Measurements from ENCODE around the gene TPST1.
"Not testable (repeated sequence)": the region's sequence is repeated elsewhere in the genome, so short reads cannot be mapped to it uniquely, and the experiment has no call there.

TPST1 gene

GRCh38 chr7:66331883-66332282 lies 126.7 kb downstream of the TPST1 start:
- DNase-seq (ENCODE audit: low read depth in 2 of 2) = no peak

GRCh38 chr7:66333443-66333842 lies 128.3 kb downstream of the TPST1 start:
- DNase-seq (ENCODE audit: low read depth in 2 of 2) = no peak

- DNase-seq (ENCODE audit: low read depth in 2 of 2) = no peak
These were observed 130.2 kb downstream of the TPST1 start for GRCh38 chr7:66335318-66335717.

- DNase-seq (ENCODE audit: low read depth in 2 of 2) = no peak
These were observed 131.6 kb downstream of the TPST1 start for GRCh38 chr7:66336760-66337159.

- no peak for DNase-seq (ENCODE audit: low read depth in 2 of 2)
These were observed 134.0 kb downstream of the TPST1 start for GRCh38 chr7:66339141-66339540.

- DNase-seq (ENCODE audit: low read depth in 2 of 2) = no peak
These were observed 139.0 kb downstream of the TPST1 start for GRCh38 chr7:66344166-66344565.

- DNase-seq (ENCODE audit: low read depth in 2 of 2) = no peak
These were observed 143.4 kb downstream of the TPST1 start for GRCh38 chr7:66348531-66348930.

GRCh38 chr7:66348959-66349358 lies 143.8 kb downstream of the TPST1 start:
- no peak for DNase-seq (ENCODE audit: low read depth in 2 of 2)

GRCh38 chr7:66352071-66352470 lies 146.9 kb downstream of the TPST1 start:
- no peak for DNase-seq (ENCODE audit: low read depth in 2 of 2)

GRCh38 chr7:66353547-66353946 lies 148.4 kb downstream of the TPST1 start:
- no peak for DNase-seq (ENCODE audit: low read depth in 2 of 2)

- DNase-seq (ENCODE audit: low read depth in 2 of 2) = no peak
These were observed 150.6 kb downstream of the TPST1 start for GRCh38 chr7:66355756-66356155.

- no peak for DNase-seq (ENCODE audit: low read depth in 2 of 2)
These were observed 151.2 kb downstream of the TPST1 start for GRCh38 chr7:66356277-66356721.

GRCh38 chr7:66357087-66357486 lies 152.0 kb downstream of the TPST1 start:
- DNase-seq (ENCODE audit: low read depth in 2 of 2) = no peak

- no peak for DNase-seq (ENCODE audit: low read depth in 2 of 2)
These were observed 154.6 kb downstream of the TPST1 start for GRCh38 chr7:66359656-66360211.

- DNase-seq (ENCODE audit: low read depth in 2 of 2) = no peak
These were observed 157.0 kb downstream of the TPST1 start for GRCh38 chr7:66362136-66362535.

GRCh38 chr7:66363635-66364034 lies 158.5 kb downstream of the TPST1 start:
- DNase-seq (ENCODE audit: low read depth in 2 of 2) = no peak

- not testable (repeated sequence) for DNase-seq (ENCODE audit: low read depth in 2 of 2)
These were observed 159.9 kb downstream of the TPST1 start for GRCh38 chr7:66365031-66365430.

- DNase-seq (ENCODE audit: low read depth in 2 of 2) = no peak
These were observed 166.1 kb downstream of the TPST1 start for GRCh38 chr7:66371096-66371824.

- not testable (repeated sequence) for DNase-seq (ENCODE audit: low read depth in 2 of 2)
These were observed 169.2 kb downstream of the TPST1 start for GRCh38 chr7:66374141-66374840.

GRCh38 chr7:66376264-66376945 lies 171.3 kb downstream of the TPST1 start:
- DNase-seq (ENCODE audit: low read depth in 2 of 2) = no peak

GRCh38 chr7:66377045-66377444 lies 171.9 kb downstream of the TPST1 start:
- DNase-seq (ENCODE audit: low read depth in 2 of 2) = no peak

- no peak for DNase-seq (ENCODE audit: low read depth in 2 of 2)
These were observed 172.6 kb downstream of the TPST1 start for GRCh38 chr7:66377714-66378113.

All from stimulated activated CD4-positive, alpha-beta T cell treated with anti-CD3 and anti-CD28 coated beads, Interleukin-15, amount 100 ng/mL, for 48 hours (primary cell).